Measurements from ENCODE around the gene HSD17B11.
"Not testable (repeated sequence)": the region's sequence is repeated elsewhere in the genome, so short reads cannot be mapped to it uniquely, and the experiment has no call there.

GRCh38 chr4:87315000-87315399 is 76.0 kb downstream of the HSD17B11 start:
- not testable (repeated sequence) for TF ChIP-seq POLR2A (IDR thresholded peaks at IDR 0.05); CTCF (IDR thresholded peaks at IDR 0.05 in 8 of 11, conservative IDR thresholded peaks at IDR 0.05 in 3 of 11); POLR2AphosphoS5 (IDR thresholded peaks at IDR 0.05)
